Loucy (cell line): ENCODE results near the gene PBLD.
A peak's percentile ranks its signal among the peaks of the same experiment; 100 is the strongest.

Experiments
- H2AFZ ChIP-seq: fragments of 200-600 bp; sonication (generic); 2 replicates; pipeline ENCODE4 v1.6.0; 2016; ENCODE audit warnings: antibody characterized with exemption, mild to moderate bottlenecking, low read length, moderate library complexity
- H3F3A ChIP-seq: fragments of 200-600 bp; 2 replicates; pipeline ENCODE4 v1.6.0; 2016; ENCODE audit warnings: antibody characterized with exemption, low read depth, mild to moderate bottlenecking
- H3K27me3 ChIP-seq: fragments of 200-600 bp; sonication (generic); 2 replicates; pipeline ENCODE4 v1.6.1; 2014; ENCODE audit warnings: low read length, mild to moderate bottlenecking; ENCODE audit not compliant: insufficient read depth, poor library complexity, severe bottlenecking
- H3K36me3 ChIP-seq: fragments of 200-600 bp; sonication (generic); 2 replicates; pipeline ENCODE4 v1.6.1; 2016; ENCODE audit warnings: low read length; ENCODE audit not compliant: insufficient read depth
- H3K4me1 ChIP-seq: fragments of 200-600 bp; sonication (generic); 2 replicates; pipeline ENCODE4 v1.5.1; 2014; ENCODE audit warnings: low read length, mild to moderate bottlenecking; ENCODE audit not compliant: insufficient read depth, poor library complexity, severe bottlenecking
- H3K4me2 ChIP-seq: fragments of 200-600 bp; sonication (generic); 2 replicates; pipeline ENCODE4 v1.6.0; 2014; ENCODE audit warnings: antibody characterized with exemption, low read length, low read depth, mild to moderate bottlenecking; ENCODE audit not compliant: poor library complexity, severe bottlenecking
- H3K4me3 ChIP-seq: fragments of 200-600 bp; sonication (generic); 2 replicates; pipeline ENCODE4 v1.5.1; 2014; ENCODE audit warnings: low read length, mild to moderate bottlenecking, mixed read lengths; ENCODE audit not compliant: poor library complexity, severe bottlenecking
- H3K79me2 ChIP-seq: fragments of 200-600 bp; sonication (generic); 2 replicates; pipeline ENCODE4 v1.6.1; 2014; ENCODE audit warnings: low read length; ENCODE audit not compliant: insufficient read depth
- H3K9ac ChIP-seq: fragments of 200-600 bp; sonication (generic); 2 replicates; pipeline ENCODE4 v1.6.0; 2014; ENCODE audit warnings: mild to moderate bottlenecking, low read depth, low read length, moderate library complexity; ENCODE audit not compliant: poor library complexity, severe bottlenecking
- H3K9me2 ChIP-seq: fragments of 200-600 bp; sonication (generic); replicated peaks from 2 replicates; pipeline ENCODE4 v1.6.1; 2016; ENCODE audit warnings: low read depth, low read length, mixed read lengths
- H3K9me3 ChIP-seq: fragments of 200-600 bp; sonication (generic); 2 replicates; pipeline ENCODE4 v1.6.1; 2014; ENCODE audit warnings: mild to moderate bottlenecking, antibody characterized with exemption, low read length, low read depth; ENCODE audit not compliant: insufficient read depth
- H4K20me1 ChIP-seq: fragments of 200-600 bp; sonication (generic); 2 replicates; pipeline ENCODE4 v1.6.0; 2014; ENCODE audit warnings: antibody characterized with exemption, low read length, mild to moderate bottlenecking; ENCODE audit not compliant: insufficient read depth, poor library complexity, severe bottlenecking
- EZH2phosphoT487 ChIP-seq: fragments of 200-600 bp; IDR thresholded peaks from 2 replicates; pipeline ENCODE4 v1.6.1; 2018; ENCODE audit warnings: antibody characterized with exemption, mild to moderate bottlenecking, moderate library complexity, borderline replicate concordance
- TF ChIP-seq, protein P1 (sequence below): fragments of 200-600 bp; sonication (generic); conservative IDR thresholded peaks from 2 replicates; pipeline ENCODE4 v1.5.1; 2014; ENCODE audit warnings: mild to moderate bottlenecking, antibody characterized with exemption, low read length

PBLD gene

DNA sequence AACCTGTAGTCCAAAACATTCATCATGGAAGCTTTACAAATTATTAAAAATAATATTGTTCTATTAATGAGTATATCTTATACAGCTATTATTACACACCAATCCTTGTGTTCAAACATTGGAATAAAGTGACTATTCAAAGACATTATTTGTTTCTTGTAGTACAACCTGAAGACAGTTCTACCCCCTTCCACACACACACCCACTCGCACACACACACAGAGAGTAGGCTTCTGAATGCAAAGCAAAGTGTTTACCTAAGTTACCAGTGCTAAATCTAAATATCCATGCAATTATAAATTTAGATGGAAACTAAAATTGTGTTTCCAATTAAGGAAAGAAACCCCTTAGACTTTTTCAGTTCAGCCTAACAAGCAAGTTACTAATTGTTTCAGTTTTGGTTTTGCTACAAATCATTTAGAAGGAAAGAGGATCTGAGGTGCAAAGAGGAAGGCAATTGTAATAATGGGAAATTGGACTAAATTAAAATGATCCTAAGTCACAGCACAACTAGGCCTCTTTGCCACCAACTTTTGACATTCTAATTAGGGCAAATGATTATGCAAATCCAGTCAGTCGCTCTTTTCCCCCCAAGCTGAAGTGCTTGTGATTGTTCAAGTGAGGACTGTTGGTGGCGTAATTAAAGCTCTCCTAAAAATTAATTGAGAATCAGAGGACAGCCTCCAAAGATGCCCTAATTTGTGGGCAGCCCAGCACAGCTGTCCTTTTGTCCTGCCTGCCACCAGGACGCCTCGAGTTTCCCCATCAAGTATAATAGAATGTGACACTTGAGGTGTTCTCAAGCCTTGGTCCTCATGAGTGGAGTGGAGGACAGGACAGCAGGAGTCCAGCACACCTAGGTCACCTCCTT, 80.9 kb downstream of the PBLD start:
- Histone ChIP-seq H3K9me3 (no peaks in the 10 kb centered on the region), H3K4me1 (no peaks in the 10 kb centered on the region), H2AFZ (peak overlapping the region; percentile 19; the same call in 1 of the 2 replicates), H3K4me2 (no peak overlapping the region), H3K9ac (no peak overlapping the region), H3K4me3 (no peak overlapping the region), H3K36me3 (no peaks in the 10 kb centered on the region), H3F3A (no peaks in the 10 kb centered on the region), H4K20me1 (no peaks in the 10 kb centered on the region), H3K9me2 (no peaks in the 10 kb centered on the region), H3K79me2 (no peaks in the 10 kb centered on the region), H3K27me3 (no peaks in the 10 kb centered on the region)
- TF ChIP-seq, protein P1, sequence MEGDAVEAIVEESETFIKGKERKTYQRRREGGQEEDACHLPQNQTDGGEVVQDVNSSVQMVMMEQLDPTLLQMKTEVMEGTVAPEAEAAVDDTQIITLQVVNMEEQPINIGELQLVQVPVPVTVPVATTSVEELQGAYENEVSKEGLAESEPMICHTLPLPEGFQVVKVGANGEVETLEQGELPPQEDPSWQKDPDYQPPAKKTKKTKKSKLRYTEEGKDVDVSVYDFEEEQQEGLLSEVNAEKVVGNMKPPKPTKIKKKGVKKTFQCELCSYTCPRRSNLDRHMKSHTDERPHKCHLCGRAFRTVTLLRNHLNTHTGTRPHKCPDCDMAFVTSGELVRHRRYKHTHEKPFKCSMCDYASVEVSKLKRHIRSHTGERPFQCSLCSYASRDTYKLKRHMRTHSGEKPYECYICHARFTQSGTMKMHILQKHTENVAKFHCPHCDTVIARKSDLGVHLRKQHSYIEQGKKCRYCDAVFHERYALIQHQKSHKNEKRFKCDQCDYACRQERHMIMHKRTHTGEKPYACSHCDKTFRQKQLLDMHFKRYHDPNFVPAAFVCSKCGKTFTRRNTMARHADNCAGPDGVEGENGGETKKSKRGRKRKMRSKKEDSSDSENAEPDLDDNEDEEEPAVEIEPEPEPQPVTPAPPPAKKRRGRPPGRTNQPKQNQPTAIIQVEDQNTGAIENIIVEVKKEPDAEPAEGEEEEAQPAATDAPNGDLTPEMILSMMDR = no peak
- TF ChIP-seq EZH2phosphoT487 = no peak

DNA sequence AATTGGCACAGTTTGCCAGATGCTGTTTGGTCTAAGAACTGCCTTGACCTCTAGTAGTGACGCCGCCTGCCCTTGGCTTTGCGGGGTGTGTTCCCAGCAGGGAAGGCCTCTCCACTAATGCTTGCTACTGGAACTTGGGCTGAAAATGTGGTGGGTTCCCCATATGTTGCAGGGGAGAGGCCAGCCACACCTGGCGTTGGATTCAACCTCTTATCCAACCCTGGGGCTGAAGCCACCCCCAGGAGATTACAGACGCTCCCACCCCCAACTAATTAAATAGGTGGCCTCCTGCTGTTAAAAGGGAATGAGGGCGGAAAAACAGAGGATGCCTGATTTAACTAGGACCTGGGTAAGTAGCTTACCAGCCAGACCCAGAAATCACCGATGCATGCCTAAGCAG, 81.6 kb downstream of the PBLD start:
- no peak overlapping the region for H3K4me2 ChIP-seq
- TF ChIP-seq, protein P1 = no peak
- TF ChIP-seq EZH2phosphoT487 = no peak
- no peaks in the 10 kb centered on the region for H3K36me3 ChIP-seq
- no peaks in the 10 kb centered on the region for H3K27me3 ChIP-seq
- no peaks in the 10 kb centered on the region for H4K20me1 ChIP-seq
- no peaks in the 10 kb centered on the region for H3K9me3 ChIP-seq
- H2AFZ ChIP-seq = no peak overlapping the region
- H3K79me2 ChIP-seq = no peaks in the 10 kb centered on the region
- no peak overlapping the region for H3K9ac ChIP-seq
- H3F3A ChIP-seq = no peaks in the 10 kb centered on the region
- H3K4me3 ChIP-seq = no peak overlapping the region
- no peaks in the 10 kb centered on the region for H3K9me2 ChIP-seq
- no peaks in the 10 kb centered on the region for H3K4me1 ChIP-seq

DNA sequence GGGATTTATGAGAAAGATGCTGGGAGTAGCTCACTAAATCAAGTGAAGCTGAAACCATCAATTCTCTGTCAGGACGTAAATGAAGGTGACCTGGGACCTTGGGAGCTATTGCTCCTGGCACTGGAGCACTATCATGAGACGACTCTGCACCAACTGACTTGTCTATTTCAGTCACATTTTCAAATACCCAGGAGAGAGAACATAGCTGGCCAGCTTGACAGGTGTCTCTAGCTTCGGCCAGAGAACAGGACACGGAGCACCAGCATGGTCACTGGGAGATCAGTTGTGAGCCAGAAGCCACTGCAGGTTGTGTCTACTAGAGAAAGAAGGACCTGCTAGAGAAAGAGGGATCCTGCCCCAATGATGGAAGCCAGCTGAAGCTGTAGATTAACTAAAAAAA, 83.4 kb downstream of the PBLD start:
- Histone ChIP-seq H3F3A (no peaks in the 10 kb centered on the region), H3K9me2 (no peaks in the 10 kb centered on the region), H3K4me1 (no peaks in the 10 kb centered on the region), H3K4me2 (no peak overlapping the region), H3K9me3 (no peaks in the 10 kb centered on the region), H3K4me3 (no peak overlapping the region), H3K9ac (no peak overlapping the region), H3K27me3 (no peaks in the 10 kb centered on the region), H4K20me1 (no peaks in the 10 kb centered on the region), H3K79me2 (no peaks in the 10 kb centered on the region), H2AFZ (no peak overlapping the region), H3K36me3 (no peaks in the 10 kb centered on the region)
- TF ChIP-seq EZH2phosphoT487 = no peak
- TF ChIP-seq, protein P1 = no peak
